ENCODE results near the gene TNPO1. TPM values are rescaled to one million over a fixed set of nuclear protein-coding genes. Genes with fewer than 3 reads are reported as not detected.
"Not testable (repeated sequence)": the region's sequence is repeated elsewhere in the genome, so short reads cannot be mapped to it uniquely, and the experiment has no call there.

The TNPO1 gene
- polyA plus RNA-seq, 1 experiment: 134 TPM

DNA sequence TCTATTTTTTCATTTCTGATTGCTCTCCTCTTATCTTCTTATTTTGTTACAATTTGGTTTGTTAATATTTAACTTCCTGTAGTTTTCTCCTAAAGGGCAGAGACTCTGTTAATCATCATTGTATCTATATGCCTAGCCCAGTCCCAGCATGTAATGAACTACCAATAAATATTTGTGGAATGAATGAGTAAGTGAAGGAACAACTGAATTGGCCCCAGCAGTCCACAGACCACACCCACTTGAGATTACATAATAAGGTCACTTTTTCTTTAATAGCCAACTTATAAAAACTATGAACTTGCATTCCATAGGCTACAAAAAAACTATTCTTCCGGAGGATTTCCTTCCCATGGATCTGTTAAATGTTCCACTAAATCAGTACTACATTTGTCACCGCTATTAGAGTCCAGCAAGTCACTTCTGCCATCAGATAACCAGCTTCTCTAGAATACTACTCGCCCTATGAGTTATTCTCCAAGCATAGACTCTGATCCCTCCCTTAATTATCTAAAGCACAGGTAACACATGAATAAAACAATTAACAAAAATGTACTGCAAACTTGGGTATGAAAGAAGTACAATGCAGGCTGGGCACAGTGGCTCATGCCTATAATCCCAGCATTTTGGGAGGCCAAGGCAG, 27.5 kb upstream of the TNPO1 start:
- no peak overlapping the region for H3K27ac ChIP-seq (ENCODE audit: low read depth, low read length)
- peaks cover 2% of the 10 kb centered on the region for H3K27me3 ChIP-seq (ENCODE audit: control insufficient read depth, insufficient read depth, low read length)
- TF ChIP-seq, protein P1, sequence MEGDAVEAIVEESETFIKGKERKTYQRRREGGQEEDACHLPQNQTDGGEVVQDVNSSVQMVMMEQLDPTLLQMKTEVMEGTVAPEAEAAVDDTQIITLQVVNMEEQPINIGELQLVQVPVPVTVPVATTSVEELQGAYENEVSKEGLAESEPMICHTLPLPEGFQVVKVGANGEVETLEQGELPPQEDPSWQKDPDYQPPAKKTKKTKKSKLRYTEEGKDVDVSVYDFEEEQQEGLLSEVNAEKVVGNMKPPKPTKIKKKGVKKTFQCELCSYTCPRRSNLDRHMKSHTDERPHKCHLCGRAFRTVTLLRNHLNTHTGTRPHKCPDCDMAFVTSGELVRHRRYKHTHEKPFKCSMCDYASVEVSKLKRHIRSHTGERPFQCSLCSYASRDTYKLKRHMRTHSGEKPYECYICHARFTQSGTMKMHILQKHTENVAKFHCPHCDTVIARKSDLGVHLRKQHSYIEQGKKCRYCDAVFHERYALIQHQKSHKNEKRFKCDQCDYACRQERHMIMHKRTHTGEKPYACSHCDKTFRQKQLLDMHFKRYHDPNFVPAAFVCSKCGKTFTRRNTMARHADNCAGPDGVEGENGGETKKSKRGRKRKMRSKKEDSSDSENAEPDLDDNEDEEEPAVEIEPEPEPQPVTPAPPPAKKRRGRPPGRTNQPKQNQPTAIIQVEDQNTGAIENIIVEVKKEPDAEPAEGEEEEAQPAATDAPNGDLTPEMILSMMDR (IDR thresholded peaks at IDR 0.05; ENCODE audit: low read depth, low read length): no peak
- no peak overlapping the region for H3K4me3 ChIP-seq (ENCODE audit: low read depth, low read length)
- no peaks in the 10 kb centered on the region for H3K9me3 ChIP-seq (ENCODE audit: control insufficient read depth, insufficient read depth, low read length)
- DNase-seq (ENCODE audit: low read depth, low spot score): no peak
- ChIA-PET CTCF (no interaction called here), POLR2A (no interaction called here)

DNA sequence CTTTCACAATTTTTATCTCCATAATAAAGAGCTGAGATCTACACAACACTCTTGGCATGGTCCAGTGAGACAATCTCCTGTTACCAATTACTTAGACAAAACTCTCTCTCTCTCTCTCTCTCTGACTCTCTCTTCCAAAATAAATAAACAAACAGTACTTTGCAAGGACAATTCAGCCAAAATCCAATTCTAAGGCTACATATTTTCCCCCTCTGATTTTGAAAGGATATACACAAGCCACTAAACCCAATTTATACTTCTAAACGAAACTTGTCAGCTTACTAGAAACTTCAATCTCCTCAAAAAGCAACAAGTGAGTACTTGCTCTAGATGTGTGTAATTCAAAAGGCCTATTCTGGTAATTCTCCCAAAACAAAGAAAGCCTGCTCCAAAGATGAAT, 26.3 kb upstream of the TNPO1 start:
- TF ChIP-seq, protein P1 (IDR thresholded peaks at IDR 0.05; ENCODE audit: low read depth, low read length): no peak
- Histone ChIP-seq H3K27me3 (ENCODE audit: control insufficient read depth, insufficient read depth, low read length) (peaks cover 2% of the 10 kb centered on the region), H3K27ac (ENCODE audit: low read depth, low read length) (no peak overlapping the region), H3K4me3 (ENCODE audit: low read depth, low read length) (no peak overlapping the region), H3K9me3 (ENCODE audit: control insufficient read depth, insufficient read depth, low read length) (no peaks in the 10 kb centered on the region)
- ChIA-PET POLR2A (no interaction called here), CTCF (interaction anchor here (0.7 kb wide), 1 partner anchor 452 kb away, joined by 3 read pairs; no protein-coding TSS in a partner anchor)
- no peak for DNase-seq (ENCODE audit: low read depth, low spot score)

DNA sequence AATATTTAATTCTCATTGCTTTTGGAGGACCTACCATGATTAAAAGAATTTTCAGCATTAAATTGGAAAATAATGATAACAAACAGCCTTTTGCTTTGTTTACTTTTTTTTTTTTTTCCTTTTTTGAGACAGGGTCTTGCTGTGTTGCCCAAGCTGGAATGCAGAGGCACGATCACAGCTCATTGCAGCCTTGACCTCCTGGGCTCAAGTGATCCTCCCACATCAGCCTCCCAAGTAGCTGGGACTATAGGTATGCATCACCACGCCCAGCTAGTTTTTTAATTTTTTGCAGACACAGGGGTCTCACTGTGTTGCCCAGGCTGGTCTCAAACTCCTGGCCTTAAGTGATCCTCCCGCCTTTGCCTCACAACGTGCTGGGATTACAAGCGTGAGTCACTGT, 23.8 kb upstream of the TNPO1 start:
- H3K4me3 ChIP-seq (ENCODE audit: low read depth, low read length); CTCF ChIA-PET; H3K27ac ChIP-seq (ENCODE audit: low read depth, low read length); POLR2A ChIA-PET; DNase-seq (ENCODE audit: low read depth, low spot score); H3K9me3 ChIP-seq (ENCODE audit: control insufficient read depth, insufficient read depth, low read length); H3K27me3 ChIP-seq (ENCODE audit: control insufficient read depth, insufficient read depth, low read length): not testable (repeated sequence)

DNA sequence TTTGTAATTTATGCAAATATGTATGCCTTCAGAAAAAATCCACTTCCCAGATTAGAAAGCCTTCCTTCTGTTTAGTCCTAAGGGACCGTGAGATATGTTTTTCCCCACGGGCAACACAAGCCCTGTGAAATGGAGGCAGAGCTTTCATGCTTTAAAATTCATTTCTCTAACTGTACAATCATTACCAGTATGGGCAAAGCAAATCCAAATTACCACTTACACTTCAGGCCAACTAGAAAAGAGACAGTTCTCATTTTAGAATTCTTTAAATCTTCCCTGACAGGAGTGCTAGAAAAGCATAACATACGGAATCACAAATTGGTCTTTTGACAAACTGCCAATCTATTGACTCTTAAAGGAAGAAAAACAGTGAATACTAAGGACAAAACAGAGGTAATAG, 20.5 kb upstream of the TNPO1 start:
- Histone ChIP-seq H3K27me3 (ENCODE audit: control insufficient read depth, insufficient read depth, low read length) (peaks cover 9% of the 10 kb centered on the region), H3K4me3 (ENCODE audit: low read depth, low read length) (no peak overlapping the region), H3K9me3 (ENCODE audit: control insufficient read depth, insufficient read depth, low read length) (no peaks in the 10 kb centered on the region), H3K27ac (ENCODE audit: low read depth, low read length) (no peak overlapping the region)
- TF ChIP-seq, protein P1 (IDR thresholded peaks at IDR 0.05; ENCODE audit: low read depth, low read length): no peak
- POLR2A ChIA-PET: no interaction called here
- DNase-seq (ENCODE audit: low read depth, low spot score): no peak
- CTCF ChIA-PET: no interaction called here

DNA sequence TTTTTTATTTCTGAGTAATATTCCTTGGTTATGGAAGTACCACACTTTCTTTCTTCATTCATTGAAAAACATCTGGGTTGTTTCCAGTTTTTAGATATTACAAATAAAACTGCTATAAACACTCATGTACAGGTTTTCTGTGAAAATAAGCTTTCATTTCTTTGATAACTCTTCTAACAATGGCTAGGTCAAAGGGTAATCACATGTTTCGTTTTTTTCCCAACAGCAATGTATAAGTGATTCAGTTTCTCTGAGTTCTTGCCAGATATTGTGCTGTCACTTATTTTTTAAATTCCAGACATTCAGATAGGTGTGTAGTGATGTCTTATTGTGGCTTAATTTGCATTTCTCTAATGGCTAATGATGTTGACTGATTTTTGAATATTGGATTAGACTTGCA, 16.7 kb upstream of the TNPO1 start:
- POLR2A ChIA-PET: no interaction called here
- peaks cover 10% of the 10 kb centered on the region for H3K27me3 ChIP-seq (ENCODE audit: control insufficient read depth, insufficient read depth, low read length)
- CTCF ChIA-PET: no interaction called here
- H3K4me3 ChIP-seq (ENCODE audit: low read depth, low read length): no peak overlapping the region
- no peak overlapping the region for H3K27ac ChIP-seq (ENCODE audit: low read depth, low read length)
- DNase-seq (ENCODE audit: low read depth, low spot score): no peak
- no peaks in the 10 kb centered on the region for H3K9me3 ChIP-seq (ENCODE audit: control insufficient read depth, insufficient read depth, low read length)
- TF ChIP-seq, protein P1 (IDR thresholded peaks at IDR 0.05; ENCODE audit: low read depth, low read length): no peak

DNA sequence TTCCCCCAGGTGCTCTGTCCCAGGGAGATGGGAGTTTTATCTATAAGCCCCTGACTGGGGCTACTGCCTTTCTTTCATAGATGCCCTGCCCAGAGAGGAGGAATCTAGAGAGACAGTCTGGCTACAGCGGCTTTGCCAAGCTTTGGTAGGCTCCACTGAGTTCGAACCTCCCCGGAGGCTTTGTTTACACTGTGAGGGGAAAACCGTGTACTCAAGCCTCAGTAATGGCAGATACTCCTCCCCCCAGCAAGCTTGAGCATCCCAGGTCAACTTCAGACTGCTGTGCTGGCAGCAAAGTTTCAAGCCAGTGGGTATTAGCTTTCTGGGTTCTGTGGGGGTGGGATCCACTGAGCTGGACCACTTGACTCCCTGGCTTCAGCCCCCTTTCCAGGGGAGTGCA, 7.8 kb upstream of the TNPO1 start:
- H3K27me3 ChIP-seq (ENCODE audit: control insufficient read depth, insufficient read depth, low read length); POLR2A ChIA-PET; H3K27ac ChIP-seq (ENCODE audit: low read depth, low read length); H3K4me3 ChIP-seq (ENCODE audit: low read depth, low read length); CTCF ChIA-PET; DNase-seq (ENCODE audit: low read depth, low spot score); H3K9me3 ChIP-seq (ENCODE audit: control insufficient read depth, insufficient read depth, low read length): not testable (repeated sequence)

All from AG04450 (cell line).